Right ventricle myocardium superior (tissue), 1 donor: ENCODE data around the gene ZSCAN5A. TPM values are rescaled to one million over a fixed set of nuclear protein-coding genes. Genes with fewer than 3 reads are reported as not detected.
"Not testable (repeated sequence)": the region's sequence is repeated elsewhere in the genome, so short reads cannot be mapped to it uniquely, and the experiment has no call there.

Experiments
- ATAC-seq: fragments of 200-7000 bp; cut with Tn5 transposase; one replicate; pipeline ENCODE4 v1.9.1; 2020; ENCODE audit warnings: mild to moderate bottlenecking; ENCODE audit not compliant: poor library complexity
- DNase-seq: peaks from one replicate; pipeline ENCODE4 v3.0.0-alpha.2; 2020
- intact Hi-C: fragments of 100-400 bp; cut with DNase I; formaldehyde crosslinking; loops from one replicate; pipeline ENCODE4 v1.11.2; 2022
- total RNA-seq: library from RNA; stranded (reverse); fragmentation: NEBNext Ultra II Directional; extraction: Animal tissue kit (Norgen Biotek cat#: 25700); gene quantifications from one replicate; pipeline ENCODE4 v1.2.1, GENCODE V29; 2021
- donor health status: DM: no; HTN: yes; CAD: no; lungs with severe emphysema.

ZSCAN5A gene
- total RNA-seq, 1 donor from 2014 or later, result 16.0 TPM

DNA sequence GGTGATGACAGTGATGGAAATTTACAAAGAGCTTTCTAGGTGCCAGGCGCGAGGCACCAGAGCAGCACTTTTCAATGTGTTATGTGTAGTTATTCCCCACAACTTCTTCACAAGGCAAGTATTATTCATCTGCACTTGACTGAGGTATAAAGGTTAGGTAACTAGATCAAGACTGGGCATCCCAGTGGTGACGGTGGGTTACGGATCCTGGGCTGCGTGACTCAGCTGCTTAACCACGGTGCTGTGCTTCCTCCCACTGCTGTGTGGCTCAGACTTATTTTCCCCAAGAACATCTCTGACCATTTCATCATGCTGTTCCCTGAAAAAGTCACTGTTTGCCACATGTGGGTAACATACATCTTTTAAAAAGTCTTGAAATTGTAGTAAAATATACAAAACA is 22.8 kb downstream of the ZSCAN5A start:
- intact Hi-C loops, result no loop called here
- ATAC-seq (no peak), DNase-seq (no peak)

DNA sequence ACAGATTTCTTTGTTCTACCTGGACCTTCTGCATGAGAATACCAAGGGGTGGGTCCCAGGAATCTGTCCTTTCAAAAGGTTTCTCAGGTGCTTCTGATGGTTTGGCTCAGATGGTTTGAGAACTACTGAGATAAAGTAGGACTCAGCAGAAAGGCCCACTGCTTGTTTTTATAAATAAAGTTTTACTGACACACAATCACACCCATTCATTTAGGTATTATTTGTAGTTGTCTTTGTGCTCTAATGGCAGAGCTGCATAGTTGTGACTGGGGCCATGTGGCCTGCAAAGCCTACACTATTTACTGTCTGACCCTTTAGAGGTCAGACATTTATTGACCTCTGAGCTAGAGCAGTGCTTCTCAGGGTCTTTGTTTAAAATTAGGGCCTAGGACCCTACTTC is 24.5 kb downstream of the ZSCAN5A start:
- no peak for DNase-seq
- intact Hi-C loops, result no loop called here
- no peak for ATAC-seq

DNA sequence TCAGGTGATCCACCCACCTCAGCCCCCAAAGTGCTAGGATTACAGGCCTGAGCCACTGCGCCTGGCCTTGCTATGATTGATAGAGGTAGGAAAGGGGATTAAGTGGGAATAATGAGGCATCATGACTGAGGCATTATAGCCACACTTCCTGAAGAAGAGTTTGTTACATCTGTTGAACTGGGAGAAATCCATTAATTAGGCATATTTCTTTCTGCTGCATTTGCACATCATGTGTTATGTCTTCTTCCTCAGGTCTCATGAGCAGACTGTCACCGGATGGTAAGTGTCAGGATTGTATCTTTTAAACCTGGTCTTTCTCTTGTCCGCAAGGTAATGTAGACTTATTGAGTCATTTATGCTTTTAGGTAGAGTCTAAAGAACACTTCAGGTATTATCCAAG is 29.9 kb downstream of the ZSCAN5A start:
- intact Hi-C loops, result no loop called here
- DNase-seq (no peak), ATAC-seq (no peak)

DNA sequence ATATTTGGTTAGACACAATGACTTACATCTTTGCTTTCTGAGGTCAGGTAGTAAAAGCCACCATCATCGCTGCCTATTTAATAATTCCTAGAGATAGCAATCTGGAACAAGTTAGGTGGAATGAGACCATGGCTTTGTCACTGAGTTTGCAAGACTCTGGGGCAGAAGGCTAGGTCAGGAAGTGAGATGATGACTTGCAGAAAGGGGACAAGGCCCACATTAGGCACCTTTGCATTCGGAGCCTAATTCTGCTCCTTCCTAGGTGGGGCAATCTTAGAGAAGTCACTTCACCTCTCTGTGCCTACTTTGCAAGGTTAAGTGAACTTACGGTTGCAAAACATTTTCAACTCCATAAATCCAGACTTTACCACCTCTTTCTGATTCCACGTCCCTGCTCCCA is 31.8 kb downstream of the ZSCAN5A start:
- ATAC-seq (no peak), DNase-seq (no peak)
- intact Hi-C loops, result no loop called here

DNA sequence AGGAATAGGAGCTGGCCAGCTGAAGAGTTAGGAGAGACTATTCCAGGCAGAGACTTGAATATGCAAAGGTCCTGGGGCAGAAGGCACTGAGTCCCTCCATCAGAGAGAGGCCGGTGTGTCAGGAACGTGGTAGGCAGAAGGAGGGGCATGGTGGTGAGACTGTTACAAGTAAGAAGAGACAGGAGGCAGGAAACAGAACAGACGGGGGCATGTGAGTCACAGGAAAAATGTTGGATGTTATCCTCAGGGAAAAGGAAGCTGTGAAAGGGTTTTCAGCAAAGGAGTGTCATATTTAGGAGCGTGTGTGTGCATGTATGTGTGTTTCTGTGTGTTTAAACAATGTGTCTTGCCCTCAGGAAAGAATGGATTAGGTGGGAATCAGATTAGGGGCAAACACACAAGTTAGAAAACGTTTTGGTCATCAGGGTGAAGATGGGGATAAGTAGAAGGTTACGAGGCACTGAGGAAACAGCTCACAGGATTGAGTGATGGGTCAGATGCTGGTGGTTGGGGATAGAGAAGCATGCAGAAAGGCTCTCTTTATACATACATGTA is 41.0 kb downstream of the ZSCAN5A start:
- ATAC-seq (no peak), DNase-seq (no peak)
- intact Hi-C loops, result no loop called here

DNA sequence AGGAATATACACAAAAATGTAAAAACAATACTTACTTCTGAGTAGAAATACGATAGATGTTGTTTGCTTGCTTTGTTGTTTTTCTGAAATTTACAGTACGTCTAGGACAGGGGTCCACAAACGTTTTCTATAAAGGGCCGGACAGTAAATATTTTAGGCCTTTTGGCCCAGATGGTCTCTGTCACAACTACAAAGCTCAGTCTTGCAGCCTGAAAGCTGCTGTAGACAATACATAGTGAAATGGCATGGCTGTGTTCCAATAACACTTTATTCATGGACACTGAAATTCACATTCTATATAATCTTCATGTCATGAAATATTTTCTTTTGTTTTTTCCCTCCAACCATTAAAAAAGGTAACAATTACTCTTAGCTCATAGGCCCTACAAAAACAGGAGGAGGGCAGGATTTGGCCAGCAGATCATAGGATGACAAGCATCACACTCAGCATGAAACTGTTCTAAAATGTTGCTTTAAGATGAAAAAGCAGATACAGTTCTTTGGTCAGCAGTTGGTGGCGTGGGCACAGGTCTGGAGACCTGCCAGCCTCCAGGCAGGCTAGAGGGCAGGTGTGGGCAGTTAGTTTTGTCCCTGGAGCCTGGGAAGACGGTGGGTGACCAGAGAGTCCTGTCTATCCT is 42.4 kb downstream of the ZSCAN5A start, which contains the start of gene EDDM13:
TSS of gene EDDM13 (plus strand) at position 588 of the 638 bp plus-strand sequence. CDS start 87 bp downstream, outside the sequence.
- DNase-seq (no peak), ATAC-seq (no peak)
- intact Hi-C loops, result no loop called here

DNA sequence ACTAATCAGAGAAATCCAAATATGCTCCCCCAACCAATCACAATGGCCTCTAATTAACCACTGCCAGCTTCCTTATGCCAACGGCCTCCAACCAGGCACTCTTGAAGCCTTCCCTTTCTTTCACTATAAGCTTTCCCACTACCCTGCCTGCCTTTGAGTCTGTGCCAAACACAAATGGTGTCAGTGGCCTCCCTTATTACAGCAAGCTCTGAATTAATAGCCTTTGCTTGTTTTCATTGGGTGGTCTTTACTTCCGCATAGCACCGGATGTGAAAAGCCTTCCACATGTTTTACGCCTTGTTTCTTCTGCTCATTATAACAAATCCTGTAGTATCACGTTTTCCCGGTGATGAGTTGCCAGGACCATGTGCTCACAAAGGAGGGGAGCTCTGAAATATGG is 43.5 kb downstream of the ZSCAN5A start:
- ATAC-seq (no peak), DNase-seq (no peak)
- intact Hi-C loops, result no loop called here

DNA sequence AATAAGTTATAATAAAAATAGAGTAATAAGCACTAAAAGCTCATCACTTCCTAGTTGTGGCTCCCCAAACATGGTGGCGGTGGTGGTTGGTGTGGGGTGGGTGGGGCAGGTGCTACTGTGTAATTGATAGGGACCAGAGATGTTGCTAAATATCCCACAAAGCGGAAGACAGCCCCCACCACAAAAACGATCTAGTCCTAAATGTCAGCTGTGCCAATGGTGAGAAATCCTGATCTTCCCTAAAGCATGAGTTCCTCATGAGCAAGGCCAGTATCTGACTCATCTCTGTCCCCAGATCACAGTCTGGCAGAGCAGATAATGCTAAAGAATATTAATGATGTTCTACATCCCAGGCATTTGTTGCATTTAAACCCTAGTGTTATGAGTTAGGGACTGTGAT is 44.0 kb downstream of the ZSCAN5A start:
- ATAC-seq (no peak), DNase-seq (no peak)
- intact Hi-C loops, result no loop called here

DNA sequence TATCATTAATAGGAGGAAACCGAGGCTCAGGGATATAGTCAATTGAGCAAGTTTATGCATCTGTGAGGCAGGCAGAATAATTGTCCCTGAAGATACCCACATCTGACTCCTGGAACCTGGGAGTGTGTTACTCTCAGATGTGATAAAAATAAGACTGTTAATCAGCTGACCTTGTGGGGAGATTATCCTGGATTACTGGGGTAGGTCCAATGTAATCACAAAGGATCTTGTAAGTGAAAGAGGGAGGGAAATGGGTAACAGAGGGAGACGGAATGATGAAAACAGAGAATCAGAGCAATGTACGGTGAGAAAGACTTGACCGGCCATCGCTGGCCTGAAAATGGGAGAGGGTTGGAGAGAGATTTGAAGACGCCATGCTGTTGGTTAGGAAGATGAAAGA is 45.3 kb downstream of the ZSCAN5A start:
- intact Hi-C loops, result no loop called here

DNA sequence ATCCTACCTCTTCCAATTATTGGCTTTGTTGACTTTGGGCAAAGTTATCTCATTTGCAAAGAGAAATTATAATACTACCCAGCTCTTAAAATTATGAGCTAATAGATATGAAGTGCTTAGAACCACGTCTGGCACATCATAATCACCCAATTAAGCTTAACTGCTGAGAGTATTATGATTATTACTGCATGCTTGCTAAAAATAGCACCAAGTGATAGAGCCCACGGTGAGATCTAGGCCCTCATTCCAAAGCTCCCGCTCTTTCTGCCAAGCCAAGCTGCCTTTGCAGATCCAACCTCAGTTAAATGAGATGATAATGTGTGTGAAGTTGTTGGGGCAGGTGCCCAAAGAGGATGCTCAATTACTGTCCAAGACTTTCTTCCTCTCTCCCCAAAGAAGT is 48.6 kb downstream of the ZSCAN5A start:
- intact Hi-C loops, result no loop called here
- DNase-seq (no peak), ATAC-seq (peak; percentile 52)

More for the DNA sequence above, 45.3 kb downstream of the ZSCAN5A start:
- DNase-seq (no peak), ATAC-seq (no peak)

DNA sequence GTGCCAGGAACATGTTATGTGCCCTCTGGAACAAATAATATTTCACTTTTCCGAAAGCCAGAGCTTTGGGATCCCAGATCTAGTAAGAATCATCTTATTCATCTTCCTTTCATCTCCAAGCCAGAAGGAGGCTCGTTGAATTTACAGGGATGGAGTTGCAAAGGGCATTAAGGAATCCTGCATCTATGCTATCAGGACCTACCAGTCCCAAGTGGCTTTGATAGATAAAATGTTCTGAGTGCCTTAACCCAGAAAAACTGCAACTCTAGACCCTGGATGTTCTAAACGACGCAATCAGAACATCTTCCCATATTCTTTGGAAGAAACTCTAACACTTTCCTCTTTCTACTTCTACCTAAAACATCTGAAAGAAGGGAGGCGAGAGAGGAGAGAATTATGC is 51.3 kb downstream of the ZSCAN5A start:
- DNase-seq (no peak), ATAC-seq (no peak)
- intact Hi-C loops, result no loop called here

DNA sequence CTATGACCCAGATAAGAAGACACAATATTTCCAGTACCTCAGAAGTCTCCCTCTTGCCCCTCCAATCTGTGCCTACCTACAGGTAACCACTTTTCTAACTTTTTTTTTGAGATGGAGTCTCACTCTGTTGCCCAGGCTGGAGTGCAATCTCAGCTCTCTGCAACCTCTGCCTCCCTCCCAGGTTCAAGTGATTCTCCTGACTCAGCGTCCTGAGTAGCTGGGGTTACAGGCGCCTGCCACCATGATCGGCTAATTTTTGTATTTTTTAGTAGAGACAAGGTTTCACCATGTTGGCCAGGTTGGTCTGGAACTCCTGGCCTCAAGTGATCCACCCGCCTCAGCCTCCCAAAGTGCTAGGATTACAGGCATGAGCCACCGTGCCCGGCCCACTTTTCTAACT is 52.7 kb downstream of the ZSCAN5A start:
- DNase-seq, ATAC-seq, intact Hi-C loops: not testable (repeated sequence)

DNA sequence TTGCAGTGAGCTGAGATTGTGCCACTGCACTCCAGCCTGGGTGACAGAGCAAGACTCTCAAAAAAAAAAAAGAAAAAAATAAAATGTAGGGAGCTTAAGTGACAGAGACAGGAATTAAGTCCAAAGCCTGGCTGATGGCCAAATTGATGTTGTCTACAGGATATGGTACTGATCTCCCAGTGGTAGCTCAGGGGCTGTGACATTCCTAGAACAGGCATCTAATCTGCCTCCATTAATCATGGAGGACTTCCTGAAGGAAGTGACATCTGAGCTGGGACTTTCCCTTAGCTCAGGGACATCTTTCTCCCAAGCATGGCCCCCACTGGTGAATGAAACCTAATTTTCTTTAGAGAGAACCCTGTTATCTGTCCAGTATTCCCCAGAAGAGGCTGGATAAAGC is 53.5 kb downstream of the ZSCAN5A start:
- intact Hi-C loops, result no loop called here
- no peak for ATAC-seq
- DNase-seq, result no peak

DNA sequence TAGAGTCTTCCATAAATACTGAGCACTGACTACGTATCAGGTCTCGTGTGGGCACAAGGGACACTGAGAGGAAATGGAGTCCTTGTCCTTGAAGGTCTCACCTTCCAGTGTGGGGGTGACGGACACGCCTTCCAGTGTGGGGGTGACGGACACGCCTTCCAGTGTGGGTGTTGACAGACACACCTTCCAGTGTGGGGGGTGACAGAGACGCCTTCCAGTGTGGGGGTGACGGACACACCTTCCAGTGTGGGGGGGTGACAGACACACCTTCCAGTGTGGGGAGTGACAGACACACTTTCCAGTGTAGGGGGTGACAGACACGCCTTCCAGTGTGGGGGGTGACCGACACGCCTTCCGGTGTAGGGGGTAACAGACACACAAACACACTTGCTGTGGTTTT is 56.4 kb downstream of the ZSCAN5A start:
- intact Hi-C loops, result no loop called here
- DNase-seq (no peak), ATAC-seq (no peak)

DNA sequence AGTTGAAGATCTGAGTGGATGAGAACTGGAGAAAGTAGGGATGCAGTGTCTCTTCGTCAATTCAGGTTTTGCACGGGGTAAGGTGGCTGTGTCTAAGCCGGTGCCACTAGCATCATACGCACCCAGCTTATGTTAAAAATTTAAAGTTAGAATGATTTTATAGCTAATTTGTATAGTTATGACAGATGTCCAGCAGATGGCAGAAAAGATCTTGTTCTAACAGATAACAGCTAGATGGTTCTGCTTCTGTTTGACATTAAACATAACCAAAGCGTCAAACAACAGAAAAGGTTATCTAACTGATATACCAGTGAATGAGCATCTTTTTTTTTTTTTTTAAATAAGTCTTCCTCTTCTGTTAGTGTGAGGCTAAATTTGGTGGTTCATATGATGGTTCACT is 60.9 kb downstream of the ZSCAN5A start:
- ATAC-seq, result peak; percentile 75
- intact Hi-C loops, result loop anchor here (5.0 kb wide), 3 partner anchors 79 to 176 kb away; no protein-coding TSS in a partner anchor
- DNase-seq, result no peak

DNA sequence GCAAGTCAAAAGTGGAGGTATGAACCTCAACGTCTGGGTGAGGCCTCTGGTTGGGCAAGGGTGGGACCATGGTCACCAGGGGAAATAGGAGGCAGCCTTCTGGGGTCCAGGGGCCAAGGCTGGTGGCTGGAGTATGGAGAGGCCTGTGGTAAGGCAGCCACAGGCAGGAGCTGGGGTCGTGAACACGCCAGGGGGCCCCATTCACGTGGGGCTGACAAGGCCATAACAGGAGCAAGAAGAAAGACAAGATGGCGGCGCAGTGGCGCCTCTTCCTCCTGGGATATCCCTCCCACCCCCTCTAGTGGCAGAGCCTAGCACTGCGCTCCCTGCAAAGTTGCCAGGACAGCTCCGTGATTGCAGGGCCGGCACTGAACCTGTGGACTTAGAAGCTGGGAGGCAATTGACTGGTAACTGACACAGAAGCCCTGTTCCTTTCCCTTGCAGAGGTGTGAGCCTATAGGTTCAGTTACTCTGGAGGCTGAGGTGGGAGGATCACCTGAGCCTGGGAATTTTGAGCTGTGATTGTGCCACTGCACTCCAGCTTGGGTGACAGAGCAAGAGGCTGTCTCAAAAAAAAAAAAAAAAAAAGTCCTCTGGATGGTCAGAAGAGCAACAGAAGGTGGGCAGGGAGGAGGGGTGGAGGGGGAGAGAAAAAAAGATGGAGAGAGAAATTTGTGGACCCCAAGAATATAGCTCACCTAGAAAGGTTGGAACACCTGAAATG is 61.8 kb downstream of the ZSCAN5A start:
- intact Hi-C loops, result loop anchor here (5.0 kb wide), 3 partner anchors 79 to 176 kb away; no protein-coding TSS in a partner anchor
- ATAC-seq (peak; percentile 85), DNase-seq (peak; percentile 82)

DNA sequence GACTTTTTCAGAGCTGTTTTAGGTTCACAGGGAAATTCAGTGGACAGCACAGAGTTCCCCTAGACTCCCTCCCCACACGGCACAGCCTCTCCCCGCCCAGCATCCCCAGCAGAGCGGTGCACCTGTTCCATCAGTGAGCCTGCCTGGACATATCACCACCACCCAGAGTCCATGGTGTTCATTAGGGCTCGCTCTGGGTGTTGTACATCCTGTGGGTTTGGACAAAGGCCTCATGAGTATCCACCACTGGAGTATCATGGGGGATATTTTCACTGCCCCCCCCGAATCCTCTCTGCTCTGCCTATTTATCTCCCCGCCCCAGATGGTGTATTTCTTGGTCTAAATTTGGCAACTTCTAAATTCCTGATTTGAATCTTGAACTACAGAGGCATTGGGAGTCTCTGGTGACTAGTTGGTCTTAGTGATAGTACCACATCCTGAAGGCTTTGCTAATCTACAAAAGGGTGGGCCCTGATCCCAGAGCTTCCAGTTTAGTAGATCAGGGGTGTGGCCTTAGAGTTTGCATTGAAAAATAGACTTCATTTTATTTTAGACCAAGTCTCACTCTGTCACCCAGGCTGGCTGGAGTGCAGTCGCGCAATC is 65.8 kb downstream of the ZSCAN5A start:
- DNase-seq, ATAC-seq, intact Hi-C loops: not testable (repeated sequence)

DNA sequence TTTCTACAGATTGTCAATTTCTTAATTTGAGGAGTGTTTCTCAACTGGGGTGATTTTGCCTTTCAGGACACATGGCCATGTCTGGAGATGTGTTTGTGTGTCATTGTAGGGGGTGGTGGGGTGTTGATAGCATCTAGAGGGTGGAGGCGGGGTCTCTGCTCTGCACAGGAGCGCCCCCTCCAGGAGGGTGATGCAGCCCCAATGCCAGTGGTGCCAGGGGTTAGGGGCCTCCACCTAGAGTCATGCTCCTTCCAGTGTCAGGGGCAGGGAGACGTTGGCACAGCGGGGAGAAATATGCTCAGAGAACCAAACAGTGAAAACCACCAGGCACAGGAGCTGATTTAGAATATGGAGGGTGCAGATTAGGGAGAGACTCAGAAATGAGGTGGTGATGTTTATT is 68.9 kb downstream of the ZSCAN5A start:
- intact Hi-C loops, ATAC-seq, DNase-seq: not testable (repeated sequence)

DNA sequence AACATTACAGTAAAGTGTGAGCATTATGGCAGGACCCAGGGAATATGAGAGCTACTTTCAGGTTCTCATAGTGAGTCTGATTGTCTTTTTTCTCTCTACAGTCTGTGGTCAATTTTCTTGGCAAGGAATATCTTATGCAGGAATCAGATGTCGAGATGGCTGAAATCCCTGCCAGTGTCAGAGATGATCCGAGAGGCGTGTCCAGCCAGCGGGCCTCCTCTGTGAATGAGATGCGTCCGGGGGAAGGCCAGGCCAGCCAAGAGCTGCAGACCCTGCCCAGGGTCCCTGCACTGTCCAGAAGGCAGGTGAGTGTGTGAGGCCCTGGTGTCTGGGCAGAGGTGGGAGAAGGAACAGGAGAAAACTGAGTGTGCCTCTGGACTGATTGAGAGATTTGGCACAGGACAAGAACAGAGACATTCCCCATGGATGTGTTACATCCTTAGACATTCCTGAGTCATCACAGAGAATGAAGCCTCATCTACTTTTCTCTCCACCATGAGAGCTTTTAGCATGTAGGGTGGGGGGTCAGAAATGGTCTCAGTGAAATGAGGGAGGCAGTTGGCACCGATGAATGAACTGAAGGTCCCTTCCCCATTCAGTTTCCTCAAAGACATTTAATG is 69.4 kb downstream of the ZSCAN5A start:
- intact Hi-C loops, result no loop called here
- ATAC-seq (no peak), DNase-seq (no peak)
